Left lobe of liver (tissue), 2 donors: ENCODE data around the gene POLR1E. TPM values are rescaled to one million over a fixed set of nuclear protein-coding genes. Genes with fewer than 3 reads are reported as not detected.

ENCODE experiments used
- ATAC-seq: fragments of 200-7000 bp; cut with Tn5 transposase; one replicate; pipeline ENCODE4 v1.9.1; 2020; ENCODE audit warnings: mild to moderate bottlenecking, moderate library complexity
- DNase-seq: peaks from one replicate; pipeline ENCODE4 v3.0.0-alpha.2; 2020; ENCODE audit warnings: low spot score
- total RNA-seq: library from RNA; stranded (reverse); gene quantifications from one replicate; pipeline ENCODE4 v1.2.1, GENCODE V29; 2021
- donor health status: DM: no; HTN: no; CAD: no; lungs with moderate emphysema.
- donor health status: DM: no; HTN: yes; CAD: no.

Gene POLR1E, protein sequence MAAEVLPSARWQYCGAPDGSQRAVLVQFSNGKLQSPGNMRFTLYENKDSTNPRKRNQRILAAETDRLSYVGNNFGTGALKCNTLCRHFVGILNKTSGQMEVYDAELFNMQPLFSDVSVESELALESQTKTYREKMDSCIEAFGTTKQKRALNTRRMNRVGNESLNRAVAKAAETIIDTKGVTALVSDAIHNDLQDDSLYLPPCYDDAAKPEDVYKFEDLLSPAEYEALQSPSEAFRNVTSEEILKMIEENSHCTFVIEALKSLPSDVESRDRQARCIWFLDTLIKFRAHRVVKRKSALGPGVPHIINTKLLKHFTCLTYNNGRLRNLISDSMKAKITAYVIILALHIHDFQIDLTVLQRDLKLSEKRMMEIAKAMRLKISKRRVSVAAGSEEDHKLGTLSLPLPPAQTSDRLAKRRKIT
- 11.8 TPM for total RNA-seq

DNA sequence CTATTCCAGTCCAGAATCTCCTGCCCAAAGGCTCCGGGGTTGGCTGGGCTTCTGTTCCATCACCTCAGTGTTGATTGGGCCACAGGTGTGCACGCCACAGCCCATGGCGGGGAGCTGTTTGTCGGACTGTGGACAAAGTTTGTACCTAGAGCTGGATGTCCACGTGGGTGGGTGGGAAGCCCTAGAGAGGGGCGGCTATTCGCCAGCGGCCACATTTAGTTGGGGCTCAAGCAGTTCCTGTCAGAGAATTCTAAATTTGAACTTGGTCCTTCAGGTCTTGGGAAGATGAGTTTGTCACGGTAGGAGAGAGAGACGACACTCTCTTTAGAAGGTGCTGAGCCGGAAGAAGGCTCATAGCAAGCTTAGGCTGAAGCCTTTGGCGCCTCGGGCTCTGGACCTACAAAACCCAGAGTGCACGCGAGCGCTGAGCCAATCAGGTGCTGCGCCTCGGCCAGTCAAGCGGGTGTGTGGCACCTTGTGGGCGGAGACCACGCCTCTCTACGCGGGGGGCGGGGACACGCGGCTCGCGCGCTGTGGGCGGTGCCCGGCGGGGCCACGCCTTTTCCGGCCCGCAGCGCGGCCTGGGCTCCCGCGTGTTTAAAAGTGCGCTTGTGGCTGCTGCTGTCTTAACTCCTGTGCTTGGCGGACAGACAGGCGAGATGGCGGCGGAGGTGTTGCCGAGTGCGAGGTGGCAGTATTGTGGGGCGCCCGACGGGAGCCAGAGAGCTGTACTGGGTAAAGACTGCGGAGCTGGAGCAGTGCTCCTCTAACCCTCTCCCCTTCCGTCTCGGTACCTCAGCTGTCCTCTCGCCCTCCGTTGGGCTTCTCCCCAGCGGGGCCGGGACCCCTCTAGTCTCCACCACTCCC lies at the start of gene POLR1E:
Gene POLR1E (plus strand): TSS at position 560 of the 867 bp plus-strand sequence. CDS start 100 bp downstream, at position 660.
- ATAC-seq, result peak; percentile 94
- DNase-seq, result peak; percentile 98

DNA sequence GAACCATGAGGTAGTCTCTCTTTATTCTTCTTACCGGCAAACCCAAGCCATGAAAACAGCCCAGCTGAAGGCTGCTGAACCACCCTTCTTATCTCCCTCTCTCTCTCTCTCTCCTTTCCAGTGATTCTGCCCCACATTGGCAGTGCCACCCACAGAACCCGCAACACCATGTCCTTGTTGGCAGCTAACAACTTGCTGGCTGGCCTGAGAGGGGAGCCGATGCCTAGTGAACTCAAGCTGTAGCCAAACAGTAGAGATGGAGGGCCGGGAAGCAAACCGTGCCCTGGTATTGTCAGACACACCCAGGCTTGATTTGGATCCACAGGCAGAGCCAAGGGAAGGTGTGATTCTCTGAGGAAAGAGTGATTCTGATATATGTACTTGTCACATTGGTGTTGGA lies 49.2 kb upstream of the POLR1E start:
- DNase-seq, result no peak
- ATAC-seq, result peak; percentile 16

DNA sequence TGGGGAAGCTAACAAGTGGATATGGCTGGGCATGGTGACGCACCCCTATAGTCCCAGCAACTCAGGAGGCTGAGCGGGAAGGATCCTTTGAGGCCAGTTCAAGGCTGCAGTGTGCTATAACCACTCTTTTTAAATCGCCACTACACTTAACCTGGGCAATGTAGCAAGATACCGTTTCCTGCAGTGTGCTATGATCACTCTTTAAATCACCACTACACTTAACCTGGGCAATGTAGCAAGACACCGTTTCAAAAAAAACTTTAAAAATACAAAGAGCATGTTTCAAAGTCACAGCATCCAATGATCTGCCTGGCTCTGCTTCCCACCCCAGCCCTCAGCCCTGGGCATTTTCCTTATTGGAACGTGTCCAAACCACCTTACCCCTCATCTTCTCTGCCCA lies 48.7 kb upstream of the POLR1E start:
- ATAC-seq (no peak), DNase-seq (no peak)

DNA sequence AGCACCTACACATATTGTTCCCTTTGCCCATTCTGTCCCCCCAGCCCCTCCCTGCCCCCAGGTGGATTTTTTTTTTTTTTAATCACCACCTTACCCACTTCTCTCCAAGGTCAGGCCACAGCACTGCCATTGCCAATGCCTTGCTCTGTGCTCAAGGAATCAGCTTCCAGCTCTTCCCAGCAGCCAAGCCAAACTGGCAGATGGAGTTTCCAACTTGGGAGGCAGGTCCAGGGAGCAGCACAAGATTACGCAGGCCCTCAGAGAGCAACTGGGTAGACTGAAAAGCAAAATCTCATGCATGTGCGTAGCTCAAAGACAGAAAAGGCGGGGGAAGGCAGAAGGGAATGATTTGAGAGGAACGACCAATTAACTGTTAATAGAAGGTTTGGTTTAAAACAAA lies 48.1 kb upstream of the POLR1E start:
- DNase-seq (no peak), ATAC-seq (no peak)

DNA sequence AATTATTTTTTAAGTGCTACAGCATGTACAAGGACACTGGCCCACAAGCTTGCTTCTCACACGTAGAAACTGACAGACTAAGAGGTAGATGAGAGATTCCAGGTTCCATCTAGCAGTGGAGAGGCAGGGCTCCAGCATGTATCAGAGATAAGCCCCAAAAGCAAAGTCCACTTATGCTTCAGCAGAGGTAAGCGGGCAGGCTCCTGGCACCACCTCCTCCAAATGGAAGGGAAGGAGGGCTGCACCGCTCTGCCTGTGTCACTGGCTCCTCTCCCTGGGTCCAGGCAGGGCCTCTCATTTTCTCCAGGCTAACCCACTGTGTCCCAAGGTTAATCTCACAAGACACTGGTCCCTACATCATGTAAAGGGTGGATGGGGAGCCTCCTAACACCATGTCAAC lies 47.4 kb upstream of the POLR1E start:
- no peak for DNase-seq
- peak; percentile 70 for ATAC-seq

DNA sequence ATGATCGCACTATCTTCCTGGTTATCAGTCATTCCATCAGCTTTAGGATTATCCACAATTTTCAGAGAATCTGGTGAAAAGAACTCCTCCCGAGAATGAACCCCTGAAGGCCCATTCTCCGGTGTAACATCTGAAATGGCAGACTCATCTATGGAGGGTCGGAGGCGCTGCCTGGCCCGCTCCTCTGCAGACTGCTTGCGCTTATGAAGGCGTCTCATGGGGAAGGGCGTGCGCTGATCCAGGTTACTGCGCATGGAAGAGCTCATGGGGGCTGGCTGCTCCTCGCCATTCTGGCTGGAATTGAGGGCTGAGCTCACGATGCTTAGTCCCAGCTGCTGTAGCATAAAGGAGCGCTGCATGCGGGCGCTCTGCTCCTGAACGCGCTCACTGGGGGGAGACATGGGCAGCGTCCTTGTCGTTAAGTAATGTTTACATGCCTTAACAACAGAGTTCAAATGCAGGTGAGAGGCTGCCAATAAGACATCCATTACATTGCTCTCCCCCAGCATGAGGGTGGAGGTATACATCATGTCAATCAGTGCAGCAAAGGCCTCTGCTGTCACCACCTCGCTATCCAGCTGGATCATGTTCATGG lies 43.9 kb upstream of the POLR1E start:
- peak; percentile 1 for ATAC-seq
- no peak for DNase-seq

DNA sequence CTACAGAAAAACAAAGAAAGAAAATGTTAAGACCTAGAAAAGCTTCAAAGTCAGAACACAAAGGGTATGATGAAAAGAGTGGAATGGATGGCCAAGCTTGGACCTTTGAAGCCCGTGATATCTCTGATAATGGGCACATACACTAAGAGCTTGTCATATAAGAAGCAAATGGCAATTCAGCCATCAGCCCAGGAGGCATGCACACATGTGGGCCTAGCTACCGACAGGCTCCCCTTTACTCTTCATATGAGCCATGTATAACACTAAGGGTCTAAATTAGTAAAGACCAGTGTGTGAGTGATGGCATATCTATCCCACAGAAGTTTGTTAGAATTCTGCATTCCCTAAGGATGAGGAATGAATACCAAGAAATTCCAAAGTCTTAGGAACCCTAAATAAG lies 43.2 kb upstream of the POLR1E start:
- DNase-seq, result no peak
- no peak for ATAC-seq

DNA sequence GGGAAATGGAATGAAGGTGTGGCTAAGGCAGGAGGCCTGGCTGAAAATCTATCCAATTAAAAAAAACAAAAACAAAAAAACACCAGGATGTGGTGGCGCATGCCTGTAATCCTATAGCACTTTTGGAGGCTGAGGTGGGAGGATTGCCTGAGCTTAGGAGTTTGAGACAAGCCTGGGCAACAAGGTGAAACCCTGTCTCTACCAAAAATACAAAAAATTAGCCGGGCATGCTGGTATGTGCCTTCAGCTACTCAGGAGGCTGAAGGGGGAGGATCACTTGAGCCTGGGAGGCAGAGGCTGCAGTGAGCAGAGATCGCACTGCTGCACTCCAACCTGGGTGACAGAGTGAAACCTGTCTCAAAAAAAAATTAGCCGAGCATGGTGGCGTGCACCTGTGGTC lies 42.2 kb upstream of the POLR1E start:
- no peak for DNase-seq
- ATAC-seq, result no peak

DNA sequence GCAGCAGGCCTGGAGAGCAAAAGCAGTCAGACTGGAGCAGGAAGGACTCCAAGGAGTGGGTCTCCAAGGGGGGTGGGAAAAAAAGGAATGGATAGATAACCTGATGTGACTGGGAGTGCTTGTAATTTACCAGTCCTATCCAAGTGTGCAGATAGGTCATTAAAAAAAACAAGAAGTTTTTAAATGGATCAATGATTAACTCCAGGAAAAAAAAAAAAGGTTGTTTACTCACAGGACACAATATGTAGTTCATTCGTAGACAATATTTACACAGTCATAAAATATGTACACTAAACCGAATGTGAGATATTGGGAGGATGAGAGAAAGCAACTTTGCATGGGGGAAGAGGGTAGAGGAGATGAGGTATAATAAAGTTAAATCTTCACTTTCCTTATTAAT lies 40.9 kb upstream of the POLR1E start:
- DNase-seq (no peak), ATAC-seq (peak; percentile 51)

DNA sequence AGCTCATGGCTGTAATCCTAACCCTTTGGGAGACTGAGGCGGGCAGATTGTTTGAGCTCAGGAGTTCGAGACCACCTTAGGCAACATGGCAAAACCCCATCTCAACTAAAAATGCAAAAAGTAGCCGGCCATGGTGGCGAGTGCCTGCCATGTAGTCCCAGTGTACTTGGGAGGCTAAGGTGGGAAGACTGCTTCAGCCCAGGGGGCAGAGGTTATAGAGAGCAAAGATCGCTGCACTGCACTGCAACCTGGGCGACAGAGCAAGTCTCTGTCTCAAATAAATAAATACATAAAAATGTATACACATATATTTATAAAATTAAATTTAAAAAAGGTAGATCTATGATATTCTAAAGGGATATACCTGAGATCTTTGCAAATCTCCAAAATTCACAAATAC lies 39.9 kb upstream of the POLR1E start:
- DNase-seq (no peak), ATAC-seq (peak; percentile 52)

DNA sequence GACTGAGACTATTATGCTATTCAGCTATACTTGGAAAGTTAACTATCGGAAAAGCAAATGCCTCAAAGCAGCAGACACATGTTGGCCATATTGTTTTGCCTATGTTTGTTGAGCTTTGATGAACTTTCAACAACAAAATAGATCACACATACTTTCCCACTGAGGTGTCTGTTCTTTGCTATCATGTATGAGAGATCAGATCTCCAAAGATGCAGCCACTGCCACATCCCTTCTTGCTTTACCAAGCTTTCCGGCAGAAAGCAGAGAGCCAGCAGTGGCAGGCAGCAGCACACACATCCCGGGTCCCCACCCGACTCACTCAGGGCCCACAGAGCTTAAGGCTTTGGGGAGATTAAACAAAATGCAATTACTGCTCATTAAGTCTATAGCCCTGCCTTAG lies 39.3 kb upstream of the POLR1E start:
- no peak for DNase-seq
- ATAC-seq, result no peak

DNA sequence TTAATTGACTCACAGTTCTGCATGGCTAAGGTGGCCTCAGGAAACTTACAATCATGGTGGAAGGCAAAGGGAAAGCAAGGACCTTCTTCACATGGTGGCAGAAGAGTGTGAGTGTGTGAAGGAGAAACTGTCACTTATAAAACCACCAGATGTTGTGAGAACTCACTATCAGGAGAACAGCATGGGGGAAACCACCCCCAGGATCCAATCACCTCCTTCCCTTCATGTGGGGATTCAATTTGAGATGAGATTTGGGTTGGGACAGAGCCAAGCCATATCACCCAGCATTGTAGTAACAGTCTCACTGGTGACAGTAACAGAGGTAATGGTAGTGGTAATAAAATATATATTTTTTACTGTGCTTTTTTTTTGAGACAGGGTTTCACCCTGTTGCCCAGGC lies 38.6 kb upstream of the POLR1E start:
- DNase-seq, result no peak
- ATAC-seq, result no peak

DNA sequence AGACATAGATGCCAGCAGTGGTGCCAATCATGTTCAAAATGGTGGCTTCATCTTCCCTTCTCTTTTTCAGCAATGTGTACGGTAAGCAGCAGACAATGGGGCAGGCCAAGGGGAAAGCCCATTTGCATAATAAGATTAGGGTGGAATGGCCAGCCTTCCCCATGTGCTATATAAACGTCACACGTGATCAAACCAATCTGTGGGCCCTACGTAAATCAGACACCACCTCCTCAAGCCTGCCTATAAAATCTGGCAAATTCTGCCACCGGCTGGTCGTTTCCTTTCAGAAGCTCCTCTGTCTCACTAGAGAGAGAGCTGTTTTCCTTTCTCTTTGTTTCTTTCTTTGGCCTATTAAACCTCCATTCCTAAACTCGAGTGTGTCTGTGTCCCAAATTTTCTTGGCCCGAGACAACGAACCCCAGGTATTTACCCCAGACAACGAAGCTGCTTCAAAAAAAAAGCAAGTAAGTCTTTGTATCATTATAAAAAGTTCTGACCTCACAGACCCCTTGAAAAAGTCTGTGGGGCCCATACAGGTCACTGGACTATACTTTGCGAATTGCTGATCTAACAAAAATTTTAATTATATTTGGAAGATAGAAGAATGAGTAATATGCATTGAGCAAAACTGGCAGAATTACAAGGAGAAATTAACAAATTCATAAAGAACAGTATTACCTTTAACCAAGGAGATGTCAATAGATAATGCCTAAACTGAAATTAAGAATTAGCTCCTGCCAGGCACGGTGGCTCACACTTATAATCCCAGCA lies 35.7 kb upstream of the POLR1E start:
- ATAC-seq (no peak), DNase-seq (no peak)

DNA sequence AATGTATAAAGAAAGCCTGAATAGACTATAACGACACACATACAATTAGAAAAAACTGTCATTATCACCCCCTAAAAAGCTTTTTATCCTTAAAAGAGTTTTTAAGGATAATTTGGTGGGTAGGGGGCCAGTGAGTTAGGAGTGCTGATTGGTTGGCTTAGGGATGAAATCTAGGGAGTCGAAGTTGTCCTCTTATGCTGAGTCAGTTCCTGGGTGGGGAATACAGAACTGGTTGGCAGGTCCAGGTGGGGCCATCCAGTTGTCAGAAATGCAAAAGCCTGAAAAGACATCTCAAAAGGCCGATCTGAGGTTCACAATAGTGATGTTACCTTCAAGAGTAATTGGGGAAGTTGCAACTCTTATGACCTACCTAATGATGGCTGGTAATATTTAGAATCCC lies 34.1 kb upstream of the POLR1E start:
- ATAC-seq (no peak), DNase-seq (no peak)

DNA sequence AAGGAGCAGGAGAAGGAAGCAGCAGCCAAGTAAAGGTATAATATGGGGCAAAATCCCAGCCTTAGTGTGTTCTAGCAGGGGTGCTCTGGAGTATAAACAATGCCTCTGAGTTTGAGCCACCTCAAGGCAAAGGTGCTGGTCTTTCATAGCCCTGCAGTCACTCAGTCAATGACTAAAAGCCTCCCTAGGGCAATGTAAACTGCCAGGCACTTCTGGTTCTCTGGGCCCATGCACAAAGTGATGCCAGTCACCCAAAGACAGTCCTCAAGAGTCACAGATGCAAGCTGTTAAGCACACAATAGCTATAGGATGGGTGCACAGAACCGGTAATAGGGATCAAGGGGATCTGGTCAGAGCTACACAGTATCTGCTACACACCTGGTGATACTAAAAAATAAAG lies 33.1 kb upstream of the POLR1E start:
- ATAC-seq (no peak), DNase-seq (no peak)

DNA sequence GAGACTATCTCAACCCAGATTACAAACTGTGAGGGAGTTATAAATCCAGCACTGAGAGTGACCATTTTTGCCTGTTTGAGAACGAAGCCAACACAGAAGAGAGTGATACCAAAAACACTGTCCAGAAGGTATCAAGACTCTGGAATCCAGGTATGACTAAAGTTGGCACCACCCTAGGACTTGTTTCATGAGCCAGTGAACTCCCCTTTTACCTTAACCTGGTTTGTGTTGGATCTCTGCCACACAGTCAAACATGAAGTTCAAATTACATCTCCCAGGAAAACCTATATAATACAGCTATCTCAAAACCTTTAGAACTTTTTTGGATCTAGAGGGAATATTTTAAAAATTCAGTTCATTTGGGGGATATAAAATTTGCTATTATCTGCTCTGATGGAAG lies 31.9 kb upstream of the POLR1E start:
- ATAC-seq, result peak; percentile 76

DNA sequence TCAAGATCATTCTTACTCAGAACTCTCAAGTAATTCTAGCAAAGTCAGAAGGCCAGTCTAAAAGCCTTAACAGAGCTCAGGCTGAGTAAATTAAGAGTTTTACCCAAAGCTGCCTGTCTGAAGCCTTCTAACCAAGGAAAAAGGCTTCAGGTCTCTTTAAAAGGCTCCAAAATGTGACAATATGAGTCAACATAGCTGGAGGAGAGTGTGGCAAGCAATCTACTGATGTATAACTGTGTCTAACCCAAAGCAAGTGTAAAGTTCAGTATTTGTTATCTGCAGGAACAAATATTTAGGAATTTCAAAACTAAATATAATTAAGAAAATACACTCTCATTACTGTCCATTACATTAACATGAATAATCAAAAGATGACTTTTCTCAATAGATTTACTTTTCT lies 31.5 kb upstream of the POLR1E start:
- ATAC-seq (peak; percentile 71), DNase-seq (no peak)

More for the DNA sequence above, 31.9 kb upstream of the POLR1E start:
- DNase-seq, result no peak

DNA sequence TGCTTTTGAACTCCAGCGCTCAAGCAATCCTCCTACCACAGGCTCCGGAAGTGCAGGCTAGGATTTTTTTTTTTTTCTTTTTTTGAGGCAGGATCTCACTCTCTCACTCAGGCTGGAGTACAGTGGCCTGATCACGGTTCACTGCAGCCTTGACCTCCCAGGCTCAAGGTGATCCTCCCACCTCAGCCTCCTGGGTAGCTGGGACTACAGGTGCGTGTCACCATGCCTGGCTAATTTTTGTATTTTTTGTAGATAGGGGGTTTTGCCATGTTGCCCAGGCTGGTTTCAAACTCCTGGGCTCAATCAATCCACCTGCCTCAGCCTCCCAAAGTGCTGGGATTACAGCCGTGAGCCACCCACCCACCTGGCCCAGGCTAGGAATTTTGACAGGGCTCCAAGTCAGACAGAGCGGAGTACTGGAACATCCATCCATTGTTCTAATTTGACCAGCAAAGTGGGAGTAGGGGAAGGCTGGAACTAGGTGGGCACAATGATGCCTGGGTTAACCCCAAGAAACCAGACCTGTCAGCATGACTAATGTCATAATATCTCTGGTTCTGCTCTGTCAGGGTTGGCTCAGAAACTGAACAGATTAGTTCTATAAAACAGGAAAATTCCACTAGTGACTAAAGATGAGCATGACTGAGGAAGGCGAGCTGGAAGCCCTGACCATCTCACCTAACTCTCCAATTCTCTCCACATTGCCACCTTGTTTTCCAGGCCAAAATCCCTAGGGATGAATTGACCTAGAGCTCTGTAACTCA lies 29.7 kb upstream of the POLR1E start:
- no peak for DNase-seq
- ATAC-seq, result no peak

DNA sequence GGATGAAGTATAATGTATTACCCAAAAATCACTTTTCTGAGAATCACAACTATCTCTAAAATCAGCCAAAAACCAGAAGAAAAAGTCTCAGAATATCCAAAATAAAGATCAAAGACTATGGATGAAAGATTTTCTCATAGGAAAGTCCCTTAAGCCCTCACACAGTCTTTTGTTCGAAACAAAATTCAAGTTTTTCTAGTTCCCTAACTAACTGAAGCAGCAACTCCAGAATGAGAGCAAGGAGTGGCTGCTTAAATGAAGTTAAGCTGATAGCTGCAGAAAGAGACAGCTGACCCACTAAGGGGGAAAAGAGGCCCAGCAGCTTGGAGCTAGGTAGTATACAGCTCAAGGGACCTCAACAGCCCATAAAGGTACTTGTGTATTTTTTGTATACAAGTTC lies 28.9 kb upstream of the POLR1E start:
- ATAC-seq (no peak), DNase-seq (no peak)

DNA sequence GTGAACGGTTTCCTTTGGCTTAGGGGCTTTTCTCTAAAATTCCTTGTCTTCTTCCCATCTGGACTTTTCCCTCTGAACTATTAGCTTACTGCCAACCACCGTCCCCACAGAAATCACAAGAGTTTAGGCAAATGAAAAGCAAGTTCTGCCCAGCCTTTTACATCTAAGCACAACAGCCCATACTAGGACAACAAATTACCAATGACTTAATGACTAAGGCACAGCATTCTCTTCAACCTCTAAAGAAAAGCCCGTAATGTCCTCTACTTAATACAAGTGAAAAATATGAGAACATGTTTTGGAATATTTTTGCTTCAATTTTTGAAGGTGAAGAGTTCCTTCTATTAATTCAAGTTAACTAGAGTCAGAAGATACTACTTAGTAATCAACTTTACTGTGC lies 21.7 kb upstream of the POLR1E start:
- DNase-seq (no peak), ATAC-seq (no peak)
